GM12878 (cell line): ENCODE measurements around the gene SMO. TPM values are rescaled to one million over a fixed set of nuclear protein-coding genes. Genes with fewer than 3 reads are reported as not detected.

ENCODE experiments used
- GABPA ChIP-seq: IDR thresholded peaks from 2 replicates; pipeline ENCODE4 v1.6.1; 2014; ENCODE audit warnings: antibody characterized with exemption, low read depth, mild to moderate bottlenecking, inconsistent platforms
- HDAC2 ChIP-seq: fragments of 200-600 bp; sonication (generic); IDR thresholded peaks from 2 replicates; pipeline ENCODE4 v1.6.1; 2017
- IRF3 ChIP-seq: fragments of 450-650 bp; IDR thresholded peaks from 2 replicates; pipeline ENCODE4 v1.6.1; 2014; ENCODE audit warnings: mild to moderate bottlenecking
- MTA3 ChIP-seq: IDR thresholded peaks from 2 replicates; pipeline ENCODE4 v1.6.1; 2012; ENCODE audit warnings: low read length, inconsistent platforms, borderline replicate concordance
- NFYB ChIP-seq: IDR thresholded peaks from 2 replicates; pipeline ENCODE4 v1.6.1; 2011; ENCODE audit warnings: low read depth, mild to moderate bottlenecking, low read length, improper control_type of control experiment, moderate library complexity; ENCODE audit not compliant: insufficient read depth
- RBBP5 ChIP-seq: fragments of 200-600 bp; sonication (generic); conservative IDR thresholded peaks from 2 replicates; pipeline ENCODE4 v1.6.1; 2016
- USF2 ChIP-seq: IDR thresholded peaks from 2 replicates; pipeline ENCODE4 v1.6.1; 2011; ENCODE audit warnings: low read depth, low read length, improper control_type of control experiment, borderline replicate concordance
- ZNF687 ChIP-seq: fragments of 450-650 bp; IDR thresholded peaks from 2 replicates; pipeline ENCODE4 v1.6.1; 2017; ENCODE audit warnings: mild to moderate bottlenecking, moderate library complexity
- polyA plus RNA-seq, 11 experiments: library from polyadenylated mRNA; depleted of rRNA in 4 of 11; unstranded in 6 of 11; stranded (reverse) in 5 of 11; fragments of >200 nt; fragmentation: Nextera tagmentation in 4 of 11; fragmentation: Illumina TruSeq in 1 of 11; extraction: Ambion mirVana in 4 of 11; extraction: Trizol in 1 of 11; gene quantifications; 1 replicate in 1 of 11; 2 replicates in 10 of 11; pipeline versions ENCODE4 v1.2.1 to v1.2.3, GENCODE V29; 2011 to 2016; ENCODE audit warnings: inconsistent platforms in 2 of 11, missing spikeins in 2 of 11, low read depth in 1 of 11
- total RNA-seq, 4 experiments: library from RNA; depleted of rRNA in 3 of 4; stranded (reverse); fragments of >200 nt in 3 of 4; fragmentation: Illumina TruSeq in 1 of 4; extraction: Trizol in 1 of 4; gene quantifications; 2 replicates each; pipeline versions ENCODE4 v1.2.1 to v1.2.3, GENCODE V29; 2013 to 2021

SMO gene
- total and polyA plus RNA-seq, 10 of the 15 experiments (the other 5 are each of a cell fraction or from before 2014, with no cell fraction given): 0.40 to 11.2 (median 2.6) TPM

- TF ChIP-seq ZNF687: no peak; the same call in 1 of the 2 replicates
- peak; percentile 83 for TF ChIP-seq GABPA
- no peak for TF ChIP-seq HDAC2
- TF ChIP-seq NFYB: peak; percentile 36; the same call in 1 of the 2 replicates
- no peak for TF ChIP-seq MTA3
- peak; percentile 91 for TF ChIP-seq USF2
- TF ChIP-seq IRF3: no peak; the same call in 1 of the 2 replicates
- TF ChIP-seq RBBP5: no peak
These were observed 36.1 kb downstream of the SMO start, which contains the start of gene AHCYL2 (continued) for GRCh38 chr7:129224251-129225205.
